GM23338 (cell line): Measurements from ENCODE around the gene ATP4B. TPM values are rescaled to one million over a fixed set of nuclear protein-coding genes. Genes with fewer than 3 reads are reported as not detected.

Source experiments
- ATAC-seq: fragments of 200-7000 bp; cut with Tn5 transposase; 3 replicates; pipeline ENCODE4 v1.9.1; 2020
- DNase-seq: peaks from one replicate; pipeline ENCODE4 v3.0.0-alpha.2; 2015; ENCODE audit warnings: low spot score
- H2AFZ ChIP-seq: fragments of 200-600 bp; sonication (generic); 2 replicates; pipeline ENCODE4 v1.8.0; 2016; ENCODE audit warnings: antibody characterized with exemption, mild to moderate bottlenecking, moderate library complexity
- H3F3A ChIP-seq: fragments of 200-600 bp; sonication (generic); replicated peaks from 2 replicates; pipeline ENCODE4 v1.8.0; 2017; ENCODE audit warnings: antibody characterized with exemption, mixed run types, low read depth
- H3K27ac ChIP-seq: fragments of 200-600 bp; sonication (generic); 2 replicates; pipeline ENCODE4 v1.6.1; 2016; ENCODE audit warnings: low read depth
- H3K27me3 ChIP-seq: fragments of 200-600 bp; sonication (generic); 2 replicates; pipeline ENCODE4 v1.8.0; 2016; ENCODE audit warnings: mild to moderate bottlenecking, mixed run types, moderate library complexity; ENCODE audit not compliant: insufficient read depth
- H3K36me3 ChIP-seq: fragments of 200-600 bp; sonication (generic); 2 replicates; pipeline ENCODE4 v1.8.0; 2016; ENCODE audit warnings: mild to moderate bottlenecking; ENCODE audit not compliant: insufficient read depth
- H3K4me1 ChIP-seq: fragments of 200-600 bp; sonication (generic); 2 replicates; pipeline ENCODE4 v1.8.0; 2016; ENCODE audit warnings: mild to moderate bottlenecking, moderate library complexity; ENCODE audit not compliant: insufficient read depth
- H3K4me2 ChIP-seq: fragments of 200-600 bp; sonication (generic); 2 replicates; pipeline ENCODE4 v1.7.1; 2017; ENCODE audit warnings: mixed run types
- H3K4me3 ChIP-seq: fragments of 200-600 bp; sonication (generic); 2 replicates; pipeline ENCODE4 v1.6.1; 2016; ENCODE audit warnings: mixed run types
- H3K79me2 ChIP-seq: fragments of 200-600 bp; sonication (generic); replicated peaks from 2 replicates; pipeline ENCODE4 v1.8.0; 2017; ENCODE audit warnings: mild to moderate bottlenecking; ENCODE audit not compliant: insufficient read depth
- H3K9me2 ChIP-seq: fragments of 200-600 bp; sonication (generic); 2 replicates; pipeline ENCODE4 v1.8.0; 2017; ENCODE audit not compliant: insufficient read depth
- H4K20me1 ChIP-seq: fragments of 200-600 bp; sonication (generic); replicated peaks from 2 replicates; pipeline ENCODE4 v1.8.0; 2017; ENCODE audit warnings: mild to moderate bottlenecking; ENCODE audit not compliant: insufficient read depth
- H3K27ac Mint-ChIP-seq: 2 replicates; pipeline ENCODE4 v1.8.0; 2020; ENCODE audit warnings: inconsistent platforms, mild to moderate bottlenecking, moderate library complexity, mixed read lengths
- H3K27me3 Mint-ChIP-seq: 3 replicates; pipeline ENCODE4 v1.8.0; 2022; ENCODE audit warnings: low read depth, mild to moderate bottlenecking, moderate library complexity, mixed read lengths, inconsistent platforms; ENCODE audit not compliant: insufficient read depth, poor library complexity
- H3K36me3 Mint-ChIP-seq: 3 replicates; pipeline ENCODE4 v1.8.0; 2021; ENCODE audit warnings: low read depth, mild to moderate bottlenecking, inconsistent platforms, moderate library complexity, mixed read lengths
- H3K4me1 Mint-ChIP-seq: 3 replicates; pipeline ENCODE4 v1.8.0; 2020; ENCODE audit warnings: mild to moderate bottlenecking, inconsistent platforms, mixed read lengths
- H3K4me3 Mint-ChIP-seq: 3 replicates; pipeline ENCODE4 v1.8.0; 2021; ENCODE audit warnings: moderate library complexity, mild to moderate bottlenecking, inconsistent platforms, mixed read lengths
- H3K9me3 Mint-ChIP-seq: 3 replicates; pipeline ENCODE4 v1.8.0; 2020; ENCODE audit warnings: moderate library complexity, mild to moderate bottlenecking, inconsistent platforms, mixed read lengths
- CREB1 ChIP-seq: fragments of 250-450 bp; sonication (Bioruptor Pico); IDR thresholded peaks from 2 replicates; pipeline ENCODE4 v1.5.0; 2020; ENCODE audit warnings: low read depth, mild to moderate bottlenecking, moderate library complexity
- EZH2 ChIP-seq: fragments of 200-600 bp; sonication (generic); IDR thresholded peaks from one replicate; pipeline ENCODE4 v1.8.0; 2017; ENCODE audit warnings: antibody characterized with exemption, mild to moderate bottlenecking, low read depth; ENCODE audit not compliant: unreplicated experiment
- EZH2phosphoT487 ChIP-seq: fragments of 200-600 bp; sonication (generic); IDR thresholded peaks from one replicate; pipeline ENCODE4 v1.8.1; 2018; ENCODE audit warnings: antibody characterized with exemption; ENCODE audit not compliant: unreplicated experiment
- JUNB ChIP-seq: IDR thresholded peaks from one replicate; pipeline ENCODE4 v1.6.1; 2016; ENCODE audit warnings: antibody characterized with exemption; ENCODE audit not compliant: unreplicated experiment
- NANOG ChIP-seq: IDR thresholded peaks from 2 replicates; pipeline ENCODE4 v1.6.1; 2016; ENCODE audit warnings: antibody characterized with exemption, borderline replicate concordance
- POLR2AphosphoS5 ChIP-seq: IDR thresholded peaks from 2 replicates; pipeline ENCODE4 v1.6.1; 2016; ENCODE audit warnings: antibody characterized with exemption, low read depth
- STAT1 ChIP-seq: IDR thresholded peaks from one replicate; pipeline ENCODE4 v1.6.1; 2016; ENCODE audit warnings: antibody characterized with exemption; ENCODE audit not compliant: unreplicated experiment
- ZNF114 ChIP-seq: fragments of 250-450 bp; sonication (Bioruptor Pico); IDR thresholded peaks from 2 replicates; pipeline ENCODE4 v1.5.0; 2020; ENCODE audit warnings: mild to moderate bottlenecking, moderate library complexity
- ZNF331 ChIP-seq: fragments of 250-450 bp; sonication (Bioruptor Pico); IDR thresholded peaks from 2 replicates; pipeline ENCODE4 v1.5.0; 2020; ENCODE audit warnings: low read depth, mild to moderate bottlenecking, moderate library complexity
- polyA plus RNA-seq: library from polyadenylated mRNA; unstranded; fragments of >200 nt; fragmentation: Nextera tagmentation; extraction: Ambion mirVana; gene quantifications from 2 replicates; pipeline ENCODE4 v1.2.1, GENCODE V29; 2016
- total RNA-seq: library from RNA; depleted of rRNA; stranded (reverse); fragments of >200 nt; shearing (Covaris generic); gene quantifications from 2 replicates; pipeline ENCODE4 v1.2.3, GENCODE V29; 2014
- TF ChIP-seq, protein P1 (sequence below): IDR thresholded peaks from 2 replicates; pipeline ENCODE4 v1.6.1; 2016; ENCODE audit warnings: antibody characterized with exemption
- TF ChIP-seq, protein P2 (sequence below), 2 experiments: fragments of 200-600 bp in 1 of 2; sonication (generic) in 1 of 2; conservative IDR thresholded peaks; 2 replicates each; pipeline versions ENCODE4 v1.5.1 to v1.6.1; 2016 to 2017; ENCODE audit warnings: antibody characterized with exemption in 2 of 2, low read depth in 2 of 2, mild to moderate bottlenecking in 2 of 2, moderate library complexity in 1 of 2
- TF ChIP-seq, protein P3 (sequence below): fragments of 250-450 bp; sonication (Bioruptor Pico); IDR thresholded peaks from 2 replicates; pipeline ENCODE4 v1.5.0; 2020; ENCODE audit warnings: mild to moderate bottlenecking, moderate library complexity
- TF ChIP-seq, protein P4 (sequence below): IDR thresholded peaks from one replicate; pipeline ENCODE4 v1.6.1; 2018; ENCODE audit warnings: antibody characterized with exemption; ENCODE audit not compliant: unreplicated experiment

ATP4B gene
- total and polyA plus RNA-seq, 2 experiments from 2014 or later = not detected

DNA sequence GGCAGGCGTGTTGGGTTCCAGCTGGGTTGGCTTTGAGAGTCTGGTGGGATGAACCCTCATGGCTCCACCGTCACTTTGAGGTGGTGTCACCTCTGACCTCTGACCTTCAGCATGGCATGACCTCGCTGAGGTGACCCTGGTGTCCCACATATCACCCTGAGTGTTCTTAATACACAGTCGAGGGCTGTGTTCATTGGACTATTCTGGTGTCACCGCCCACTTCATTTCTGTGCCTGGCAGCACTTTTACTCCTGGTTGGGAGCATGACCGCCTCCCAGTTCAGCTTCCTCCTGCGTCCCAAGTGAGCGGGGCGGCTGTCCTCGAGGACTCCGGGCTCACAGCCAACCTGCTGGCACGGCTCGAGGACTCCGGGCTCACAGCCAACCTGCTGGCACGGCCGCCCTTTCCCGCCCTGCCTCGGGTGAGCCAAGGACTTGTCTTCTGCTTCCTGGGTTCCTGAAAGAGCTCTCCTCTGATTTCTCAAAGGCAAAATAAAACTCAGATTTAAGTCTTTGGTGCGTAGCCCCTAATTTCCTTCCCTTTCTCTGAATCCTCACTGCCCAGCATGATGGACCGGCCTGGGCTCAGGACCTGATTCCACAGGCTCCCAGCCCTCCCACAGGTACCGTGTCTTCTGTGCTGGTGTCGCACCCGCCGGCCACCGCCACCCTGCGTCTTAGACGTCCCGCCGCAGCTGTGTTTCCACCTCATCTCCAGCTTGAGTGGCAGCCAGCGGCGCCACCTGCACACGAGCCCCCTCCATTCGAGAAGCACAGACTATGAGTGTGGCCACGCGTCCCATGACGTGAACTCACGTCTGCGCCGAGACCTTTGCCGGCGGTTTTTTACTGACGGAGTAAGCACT is 10.4 kb downstream of the ATP4B start:
- Histone ChIP-seq H3K4me3 (no peak overlapping the region), H3K9me2 (no peaks in the 10 kb centered on the region), H3K36me3 (no peaks in the 10 kb centered on the region), H3K27me3 (no peaks in the 10 kb centered on the region), H3K27ac (no peak overlapping the region), H3F3A (no peaks in the 10 kb centered on the region), H4K20me1 (no peaks in the 10 kb centered on the region), H3K79me2 (no peaks in the 10 kb centered on the region), H2AFZ (no peak overlapping the region), H3K4me1 (no peaks in the 10 kb centered on the region), H3K4me2 (no peak overlapping the region)
- no peak for DNase-seq
- H3K4me3 Mint-ChIP-seq = no peak overlapping the region
- no peak for TF ChIP-seq JUNB
- no peak for TF ChIP-seq EZH2phosphoT487
- TF ChIP-seq, protein P1, sequence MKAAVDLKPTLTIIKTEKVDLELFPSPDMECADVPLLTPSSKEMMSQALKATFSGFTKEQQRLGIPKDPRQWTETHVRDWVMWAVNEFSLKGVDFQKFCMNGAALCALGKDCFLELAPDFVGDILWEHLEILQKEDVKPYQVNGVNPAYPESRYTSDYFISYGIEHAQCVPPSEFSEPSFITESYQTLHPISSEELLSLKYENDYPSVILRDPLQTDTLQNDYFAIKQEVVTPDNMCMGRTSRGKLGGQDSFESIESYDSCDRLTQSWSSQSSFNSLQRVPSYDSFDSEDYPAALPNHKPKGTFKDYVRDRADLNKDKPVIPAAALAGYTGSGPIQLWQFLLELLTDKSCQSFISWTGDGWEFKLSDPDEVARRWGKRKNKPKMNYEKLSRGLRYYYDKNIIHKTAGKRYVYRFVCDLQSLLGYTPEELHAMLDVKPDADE = no peak
- TF ChIP-seq, protein P2, sequence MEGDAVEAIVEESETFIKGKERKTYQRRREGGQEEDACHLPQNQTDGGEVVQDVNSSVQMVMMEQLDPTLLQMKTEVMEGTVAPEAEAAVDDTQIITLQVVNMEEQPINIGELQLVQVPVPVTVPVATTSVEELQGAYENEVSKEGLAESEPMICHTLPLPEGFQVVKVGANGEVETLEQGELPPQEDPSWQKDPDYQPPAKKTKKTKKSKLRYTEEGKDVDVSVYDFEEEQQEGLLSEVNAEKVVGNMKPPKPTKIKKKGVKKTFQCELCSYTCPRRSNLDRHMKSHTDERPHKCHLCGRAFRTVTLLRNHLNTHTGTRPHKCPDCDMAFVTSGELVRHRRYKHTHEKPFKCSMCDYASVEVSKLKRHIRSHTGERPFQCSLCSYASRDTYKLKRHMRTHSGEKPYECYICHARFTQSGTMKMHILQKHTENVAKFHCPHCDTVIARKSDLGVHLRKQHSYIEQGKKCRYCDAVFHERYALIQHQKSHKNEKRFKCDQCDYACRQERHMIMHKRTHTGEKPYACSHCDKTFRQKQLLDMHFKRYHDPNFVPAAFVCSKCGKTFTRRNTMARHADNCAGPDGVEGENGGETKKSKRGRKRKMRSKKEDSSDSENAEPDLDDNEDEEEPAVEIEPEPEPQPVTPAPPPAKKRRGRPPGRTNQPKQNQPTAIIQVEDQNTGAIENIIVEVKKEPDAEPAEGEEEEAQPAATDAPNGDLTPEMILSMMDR (conservative IDR thresholded peaks at IDR 0.05; ENCODE audit: low read depth in 2 of 2) = no peak
- no peak for TF ChIP-seq EZH2
- no peak for TF ChIP-seq ZNF331 (CRISPR knock-in tag)
- no peak for TF ChIP-seq POLR2AphosphoS5
- no peak for TF ChIP-seq CREB1 (CRISPR knock-in tag)
- TF ChIP-seq, protein P3, sequence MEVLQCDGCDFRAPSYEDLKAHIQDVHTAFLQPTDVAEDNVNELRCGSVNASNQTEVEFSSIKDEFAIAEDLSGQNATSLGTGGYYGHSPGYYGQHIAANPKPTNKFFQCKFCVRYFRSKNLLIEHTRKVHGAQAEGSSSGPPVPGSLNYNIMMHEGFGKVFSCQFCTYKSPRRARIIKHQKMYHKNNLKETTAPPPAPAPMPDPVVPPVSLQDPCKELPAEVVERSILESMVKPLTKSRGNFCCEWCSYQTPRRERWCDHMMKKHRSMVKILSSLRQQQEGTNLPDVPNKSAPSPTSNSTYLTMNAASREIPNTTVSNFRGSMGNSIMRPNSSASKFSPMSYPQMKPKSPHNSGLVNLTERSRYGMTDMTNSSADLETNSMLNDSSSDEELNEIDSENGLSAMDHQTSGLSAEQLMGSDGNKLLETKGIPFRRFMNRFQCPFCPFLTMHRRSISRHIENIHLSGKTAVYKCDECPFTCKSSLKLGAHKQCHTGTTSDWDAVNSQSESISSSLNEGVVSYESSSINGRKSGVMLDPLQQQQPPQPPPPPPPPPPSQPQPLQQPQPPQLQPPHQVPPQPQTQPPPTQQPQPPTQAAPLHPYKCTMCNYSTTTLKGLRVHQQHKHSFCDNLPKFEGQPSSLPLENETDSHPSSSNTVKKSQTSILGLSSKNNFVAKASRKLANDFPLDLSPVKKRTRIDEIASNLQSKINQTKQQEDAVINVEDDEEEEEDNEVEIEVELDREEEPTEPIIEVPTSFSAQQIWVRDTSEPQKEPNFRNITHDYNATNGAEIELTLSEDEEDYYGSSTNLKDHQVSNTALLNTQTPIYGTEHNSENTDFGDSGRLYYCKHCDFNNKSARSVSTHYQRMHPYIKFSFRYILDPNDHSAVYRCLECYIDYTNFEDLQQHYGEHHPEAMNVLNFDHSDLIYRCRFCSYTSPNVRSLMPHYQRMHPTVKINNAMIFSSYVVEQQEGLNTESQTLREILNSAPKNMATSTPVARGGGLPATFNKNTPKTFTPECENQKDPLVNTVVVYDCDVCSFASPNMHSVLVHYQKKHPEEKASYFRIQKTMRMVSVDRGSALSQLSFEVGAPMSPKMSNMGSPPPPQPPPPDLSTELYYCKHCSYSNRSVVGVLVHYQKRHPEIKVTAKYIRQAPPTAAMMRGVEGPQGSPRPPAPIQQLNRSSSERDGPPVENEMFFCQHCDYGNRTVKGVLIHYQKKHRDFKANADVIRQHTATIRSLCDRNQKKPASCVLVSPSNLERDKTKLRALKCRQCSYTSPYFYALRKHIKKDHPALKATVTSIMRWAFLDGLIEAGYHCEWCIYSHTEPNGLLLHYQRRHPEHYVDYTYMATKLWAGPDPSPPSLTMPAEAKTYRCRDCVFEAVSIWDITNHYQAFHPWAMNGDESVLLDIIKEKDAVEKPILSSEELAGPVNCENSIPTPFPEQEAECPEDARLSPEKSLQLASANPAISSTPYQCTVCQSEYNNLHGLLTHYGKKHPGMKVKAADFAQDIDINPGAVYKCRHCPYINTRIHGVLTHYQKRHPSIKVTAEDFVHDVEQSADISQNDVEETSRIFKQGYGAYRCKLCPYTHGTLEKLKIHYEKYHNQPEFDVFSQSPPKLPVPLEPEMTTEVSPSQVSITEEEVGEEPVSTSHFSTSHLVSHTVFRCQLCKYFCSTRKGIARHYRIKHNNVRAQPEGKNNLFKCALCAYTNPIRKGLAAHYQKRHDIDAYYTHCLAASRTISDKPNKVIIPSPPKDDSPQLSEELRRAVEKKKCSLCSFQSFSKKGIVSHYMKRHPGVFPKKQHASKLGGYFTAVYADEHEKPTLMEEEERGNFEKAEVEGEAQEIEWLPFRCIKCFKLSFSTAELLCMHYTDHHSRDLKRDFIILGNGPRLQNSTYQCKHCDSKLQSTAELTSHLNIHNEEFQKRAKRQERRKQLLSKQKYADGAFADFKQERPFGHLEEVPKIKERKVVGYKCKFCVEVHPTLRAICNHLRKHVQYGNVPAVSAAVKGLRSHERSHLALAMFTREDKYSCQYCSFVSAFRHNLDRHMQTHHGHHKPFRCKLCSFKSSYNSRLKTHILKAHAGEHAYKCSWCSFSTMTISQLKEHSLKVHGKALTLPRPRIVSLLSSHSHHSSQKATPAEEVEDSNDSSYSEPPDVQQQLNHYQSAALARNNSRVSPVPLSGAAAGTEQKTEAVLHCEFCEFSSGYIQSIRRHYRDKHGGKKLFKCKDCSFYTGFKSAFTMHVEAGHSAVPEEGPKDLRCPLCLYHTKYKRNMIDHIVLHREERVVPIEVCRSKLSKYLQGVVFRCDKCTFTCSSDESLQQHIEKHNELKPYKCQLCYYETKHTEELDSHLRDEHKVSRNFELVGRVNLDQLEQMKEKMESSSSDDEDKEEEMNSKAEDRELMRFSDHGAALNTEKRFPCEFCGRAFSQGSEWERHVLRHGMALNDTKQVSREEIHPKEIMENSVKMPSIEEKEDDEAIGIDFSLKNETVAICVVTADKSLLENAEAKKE (CRISPR knock-in tag) = no peak
- TF ChIP-seq STAT1 = no peak
- no peak for TF ChIP-seq NANOG
- TF ChIP-seq ZNF114 (CRISPR knock-in tag) = no peak
- TF ChIP-seq, protein P4, sequence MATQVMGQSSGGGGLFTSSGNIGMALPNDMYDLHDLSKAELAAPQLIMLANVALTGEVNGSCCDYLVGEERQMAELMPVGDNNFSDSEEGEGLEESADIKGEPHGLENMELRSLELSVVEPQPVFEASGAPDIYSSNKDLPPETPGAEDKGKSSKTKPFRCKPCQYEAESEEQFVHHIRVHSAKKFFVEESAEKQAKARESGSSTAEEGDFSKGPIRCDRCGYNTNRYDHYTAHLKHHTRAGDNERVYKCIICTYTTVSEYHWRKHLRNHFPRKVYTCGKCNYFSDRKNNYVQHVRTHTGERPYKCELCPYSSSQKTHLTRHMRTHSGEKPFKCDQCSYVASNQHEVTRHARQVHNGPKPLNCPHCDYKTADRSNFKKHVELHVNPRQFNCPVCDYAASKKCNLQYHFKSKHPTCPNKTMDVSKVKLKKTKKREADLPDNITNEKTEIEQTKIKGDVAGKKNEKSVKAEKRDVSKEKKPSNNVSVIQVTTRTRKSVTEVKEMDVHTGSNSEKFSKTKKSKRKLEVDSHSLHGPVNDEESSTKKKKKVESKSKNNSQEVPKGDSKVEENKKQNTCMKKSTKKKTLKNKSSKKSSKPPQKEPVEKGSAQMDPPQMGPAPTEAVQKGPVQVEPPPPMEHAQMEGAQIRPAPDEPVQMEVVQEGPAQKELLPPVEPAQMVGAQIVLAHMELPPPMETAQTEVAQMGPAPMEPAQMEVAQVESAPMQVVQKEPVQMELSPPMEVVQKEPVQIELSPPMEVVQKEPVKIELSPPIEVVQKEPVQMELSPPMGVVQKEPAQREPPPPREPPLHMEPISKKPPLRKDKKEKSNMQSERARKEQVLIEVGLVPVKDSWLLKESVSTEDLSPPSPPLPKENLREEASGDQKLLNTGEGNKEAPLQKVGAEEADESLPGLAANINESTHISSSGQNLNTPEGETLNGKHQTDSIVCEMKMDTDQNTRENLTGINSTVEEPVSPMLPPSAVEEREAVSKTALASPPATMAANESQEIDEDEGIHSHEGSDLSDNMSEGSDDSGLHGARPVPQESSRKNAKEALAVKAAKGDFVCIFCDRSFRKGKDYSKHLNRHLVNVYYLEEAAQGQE = no peak
- H3K27me3 Mint-ChIP-seq = peaks cover 13% of the 10 kb centered on the region
- H3K9me3 Mint-ChIP-seq = peaks cover 18% of the 10 kb centered on the region; the same call in 2 of the 3 replicates
- no peak overlapping the region for H3K27ac Mint-ChIP-seq
- ATAC-seq = no peak
- H3K36me3 Mint-ChIP-seq = peaks cover 27% of the 10 kb centered on the region
- H3K4me1 Mint-ChIP-seq = peaks cover 7% of the 10 kb centered on the region; the same call in 2 of the 3 replicates
